ENCODE results near the gene RNF26. TPM values are rescaled to one million over a fixed set of nuclear protein-coding genes. Genes with fewer than 3 reads are reported as not detected.

RNF26 gene
- total and polyA plus RNA-seq, 2 of the 13 experiments (the other 11 are each of a cell fraction or from before 2014, with no cell fraction given) = 11.9 to 26.3 TPM

DNA sequence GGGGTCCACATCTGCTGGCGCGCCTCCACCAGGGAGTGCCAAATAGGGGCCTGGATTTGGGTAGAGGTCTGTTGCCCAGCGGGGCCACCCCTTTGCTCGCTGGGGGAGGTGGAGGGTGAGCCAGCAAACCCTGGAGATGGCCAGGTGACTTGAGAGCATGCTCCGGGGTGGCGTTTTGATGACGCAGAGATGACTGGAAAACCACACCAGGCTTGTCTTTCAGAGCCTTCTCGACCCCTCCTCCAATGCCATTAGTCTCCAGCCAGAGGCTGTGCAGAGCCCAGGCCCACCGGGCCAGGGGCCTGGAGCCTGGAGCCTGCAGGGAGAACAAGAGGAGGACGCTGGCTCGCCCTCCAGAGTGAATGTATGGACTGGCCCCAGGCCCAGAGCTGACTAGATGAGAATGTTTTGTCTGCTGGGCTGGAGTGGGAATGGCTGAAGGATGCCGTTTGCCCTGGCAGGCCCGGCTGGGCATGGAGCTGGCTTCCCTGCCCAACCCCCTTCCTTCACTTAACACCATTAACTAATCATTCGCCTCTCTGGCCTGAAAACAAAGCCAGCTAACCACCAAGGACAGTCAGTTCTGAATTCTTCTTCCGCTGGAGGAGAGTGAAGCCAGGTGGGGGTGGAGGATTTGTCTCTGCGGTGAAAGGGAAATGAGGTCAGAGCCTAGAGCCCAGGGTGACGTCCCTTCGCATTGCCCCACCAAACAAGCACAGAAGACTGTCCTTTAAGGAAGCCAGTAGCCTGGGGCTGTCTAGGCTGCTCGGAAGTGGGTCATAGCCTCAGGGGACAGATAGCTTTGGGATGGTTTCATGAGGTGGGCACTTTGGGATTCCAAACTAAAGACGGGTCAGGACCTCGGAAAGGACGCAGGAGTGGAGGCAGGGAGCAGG lies 15.8 kb upstream of the RNF26 start (continued):
- TF ChIP-seq, protein P1, sequence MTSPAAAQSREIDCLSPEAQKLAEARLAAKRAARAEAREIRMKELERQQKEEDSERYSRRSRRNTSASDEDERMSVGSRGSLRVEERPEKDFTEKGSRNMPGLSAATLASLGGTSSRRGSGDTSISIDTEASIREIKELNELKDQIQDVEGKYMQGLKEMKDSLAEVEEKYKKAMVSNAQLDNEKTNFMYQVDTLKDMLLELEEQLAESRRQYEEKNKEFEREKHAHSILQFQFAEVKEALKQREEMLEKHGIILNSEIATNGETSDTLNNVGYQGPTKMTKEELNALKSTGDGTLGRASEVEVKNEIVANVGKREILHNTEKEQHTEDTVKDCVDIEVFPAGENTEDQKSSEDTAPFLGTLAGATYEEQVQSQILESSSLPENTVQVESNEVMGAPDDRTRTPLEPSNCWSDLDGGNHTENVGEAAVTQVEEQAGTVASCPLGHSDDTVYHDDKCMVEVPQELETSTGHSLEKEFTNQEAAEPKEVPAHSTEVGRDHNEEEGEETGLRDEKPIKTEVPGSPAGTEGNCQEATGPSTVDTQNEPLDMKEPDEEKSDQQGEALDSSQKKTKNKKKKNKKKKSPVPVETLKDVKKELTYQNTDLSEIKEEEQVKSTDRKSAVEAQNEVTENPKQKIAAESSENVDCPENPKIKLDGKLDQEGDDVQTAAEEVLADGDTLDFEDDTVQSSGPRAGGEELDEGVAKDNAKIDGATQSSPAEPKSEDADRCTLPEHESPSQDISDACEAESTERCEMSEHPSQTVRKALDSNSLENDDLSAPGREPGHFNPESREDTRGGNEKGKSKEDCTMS (CRISPR knock-in tag; conservative IDR thresholded peaks at IDR 0.05) = no peak
- TF ChIP-seq ONECUT2 (CRISPR knock-in tag; IDR thresholded peaks at IDR 0.05) (no peak), ZNF460 (CRISPR knock-in tag; IDR thresholded peaks at IDR 0.05; ENCODE audit: borderline replicate concordance) (no peak), ZNF790 (CRISPR knock-in tag; IDR thresholded peaks at IDR 0.05; ENCODE audit: borderline replicate concordance) (no peak), MEIS2 (CRISPR knock-in tag; IDR thresholded peaks at IDR 0.05) (no peak), ZNF24 (IDR thresholded peaks at IDR 0.05) (no peak), ZSCAN20 (CRISPR knock-in tag; IDR thresholded peaks at IDR 0.05; ENCODE audit: borderline replicate concordance) (no peak), ZSCAN9 (CRISPR knock-in tag; IDR thresholded peaks at IDR 0.05; ENCODE audit: borderline replicate concordance) (no peak), PHF8 (CRISPR knock-in tag; IDR thresholded peaks at IDR 0.05) (no peak), ZFP36L1 (CRISPR knock-in tag; IDR thresholded peaks at IDR 0.05) (no peak), ZNF775 (CRISPR knock-in tag; IDR thresholded peaks at IDR 0.05; ENCODE audit: borderline replicate concordance) (0 out of 2 replicates have a peak, but pooled peaks have one; percentile 15), RBFOX2 (IDR thresholded peaks at IDR 0.05; ENCODE audit: low read depth, low read length) (no peak), BHLHE40 (IDR thresholded peaks at IDR 0.05; ENCODE audit: low read length) (no peak), EED (CRISPR knock-in tag; IDR thresholded peaks at IDR 0.05) (no peak), ZSCAN22 (CRISPR knock-in tag; IDR thresholded peaks at IDR 0.05) (0 out of 2 replicates have a peak, but pooled peaks have one; percentile 48), SOX5 (CRISPR knock-in tag; IDR thresholded peaks at IDR 0.05; ENCODE audit: borderline replicate concordance) (no peak), ETV6 (CRISPR knock-in tag; conservative IDR thresholded peaks at IDR 0.05) (no peak)
- TF ChIP-seq, protein P2, sequence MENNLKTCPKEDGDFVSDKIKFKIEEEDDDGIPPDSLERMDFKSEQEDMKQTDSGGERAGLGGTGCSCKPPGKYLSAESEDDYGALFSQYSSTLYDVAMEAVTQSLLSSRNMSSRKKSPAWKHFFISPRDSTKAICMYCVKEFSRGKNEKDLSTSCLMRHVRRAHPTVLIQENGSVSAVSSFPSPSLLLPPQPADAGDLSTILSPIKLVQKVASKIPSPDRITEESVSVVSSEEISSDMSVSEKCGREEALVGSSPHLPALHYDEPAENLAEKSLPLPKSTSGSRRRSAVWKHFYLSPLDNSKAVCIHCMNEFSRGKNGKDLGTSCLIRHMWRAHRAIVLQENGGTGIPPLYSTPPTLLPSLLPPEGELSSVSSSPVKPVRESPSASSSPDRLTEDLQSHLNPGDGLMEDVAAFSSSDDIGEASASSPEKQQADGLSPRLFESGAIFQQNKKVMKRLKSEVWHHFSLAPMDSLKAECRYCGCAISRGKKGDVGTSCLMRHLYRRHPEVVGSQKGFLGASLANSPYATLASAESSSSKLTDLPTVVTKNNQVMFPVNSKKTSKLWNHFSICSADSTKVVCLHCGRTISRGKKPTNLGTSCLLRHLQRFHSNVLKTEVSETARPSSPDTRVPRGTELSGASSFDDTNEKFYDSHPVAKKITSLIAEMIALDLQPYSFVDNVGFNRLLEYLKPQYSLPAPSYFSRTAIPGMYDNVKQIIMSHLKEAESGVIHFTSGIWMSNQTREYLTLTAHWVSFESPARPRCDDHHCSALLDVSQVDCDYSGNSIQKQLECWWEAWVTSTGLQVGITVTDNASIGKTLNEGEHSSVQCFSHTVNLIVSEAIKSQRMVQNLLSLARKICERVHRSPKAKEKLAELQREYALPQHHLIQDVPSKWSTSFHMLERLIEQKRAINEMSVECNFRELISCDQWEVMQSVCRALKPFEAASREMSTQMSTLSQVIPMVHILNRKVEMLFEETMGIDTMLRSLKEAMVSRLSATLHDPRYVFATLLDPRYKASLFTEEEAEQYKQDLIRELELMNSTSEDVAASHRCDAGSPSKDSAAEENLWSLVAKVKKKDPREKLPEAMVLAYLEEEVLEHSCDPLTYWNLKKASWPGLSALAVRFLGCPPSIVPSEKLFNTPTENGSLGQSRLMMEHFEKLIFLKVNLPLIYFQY (CRISPR knock-in tag; IDR thresholded peaks at IDR 0.05; ENCODE audit: borderline replicate concordance) = no peak
- TF ChIP-seq, protein P3, sequence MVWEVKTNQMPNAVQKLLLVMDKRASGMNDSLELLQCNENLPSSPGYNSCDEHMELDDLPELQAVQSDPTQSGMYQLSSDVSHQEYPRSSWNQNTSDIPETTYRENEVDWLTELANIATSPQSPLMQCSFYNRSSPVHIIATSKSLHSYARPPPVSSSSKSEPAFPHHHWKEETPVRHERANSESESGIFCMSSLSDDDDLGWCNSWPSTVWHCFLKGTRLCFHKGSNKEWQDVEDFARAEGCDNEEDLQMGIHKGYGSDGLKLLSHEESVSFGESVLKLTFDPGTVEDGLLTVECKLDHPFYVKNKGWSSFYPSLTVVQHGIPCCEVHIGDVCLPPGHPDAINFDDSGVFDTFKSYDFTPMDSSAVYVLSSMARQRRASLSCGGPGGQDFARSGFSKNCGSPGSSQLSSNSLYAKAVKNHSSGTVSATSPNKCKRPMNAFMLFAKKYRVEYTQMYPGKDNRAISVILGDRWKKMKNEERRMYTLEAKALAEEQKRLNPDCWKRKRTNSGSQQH (CRISPR knock-in tag; IDR thresholded peaks at IDR 0.05; ENCODE audit: low read depth) = no peak
- TF ChIP-seq, protein P4, sequence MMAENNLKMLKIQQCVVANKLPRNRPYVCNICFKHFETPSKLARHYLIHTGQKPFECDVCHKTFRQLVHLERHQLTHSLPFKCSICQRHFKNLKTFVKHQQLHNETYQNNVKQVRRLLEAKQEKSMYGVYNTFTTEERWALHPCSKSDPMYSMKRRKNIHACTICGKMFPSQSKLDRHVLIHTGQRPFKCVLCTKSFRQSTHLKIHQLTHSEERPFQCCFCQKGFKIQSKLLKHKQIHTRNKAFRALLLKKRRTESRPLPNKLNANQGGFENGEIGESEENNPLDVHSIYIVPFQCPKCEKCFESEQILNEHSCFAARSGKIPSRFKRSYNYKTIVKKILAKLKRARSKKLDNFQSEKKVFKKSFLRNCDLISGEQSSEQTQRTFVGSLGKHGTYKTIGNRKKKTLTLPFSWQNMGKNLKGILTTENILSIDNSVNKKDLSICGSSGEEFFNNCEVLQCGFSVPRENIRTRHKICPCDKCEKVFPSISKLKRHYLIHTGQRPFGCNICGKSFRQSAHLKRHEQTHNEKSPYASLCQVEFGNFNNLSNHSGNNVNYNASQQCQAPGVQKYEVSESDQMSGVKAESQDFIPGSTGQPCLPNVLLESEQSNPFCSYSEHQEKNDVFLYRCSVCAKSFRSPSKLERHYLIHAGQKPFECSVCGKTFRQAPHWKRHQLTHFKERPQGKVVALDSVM (CRISPR knock-in tag; IDR thresholded peaks at IDR 0.05) = no peak
